Measurements from ENCODE around the gene KITLG. TPM values are rescaled to one million over a fixed set of nuclear protein-coding genes. Genes with fewer than 3 reads are reported as not detected.

The KITLG gene
- total RNA-seq, 2 experiments from 2014 or later, result 0.14 TPM; not detected in 1

DNA sequence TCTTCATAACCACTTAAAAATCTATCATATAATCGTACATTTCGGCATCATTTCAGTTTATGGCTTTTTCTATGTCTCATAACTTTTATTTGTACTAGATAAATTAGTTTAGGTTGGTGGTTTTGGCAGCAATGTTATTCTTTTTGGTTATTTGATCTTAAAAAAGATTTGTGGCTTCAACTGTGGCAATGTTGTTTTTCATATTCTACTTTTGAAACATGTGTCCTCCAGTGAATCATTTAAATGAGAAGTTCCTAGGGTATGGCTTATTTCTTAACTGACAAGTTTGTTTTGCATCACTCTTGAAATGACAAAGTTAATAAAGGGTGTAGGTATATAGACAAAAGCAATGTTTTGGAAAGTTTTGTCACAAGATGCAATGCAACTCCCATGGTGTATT lies 11.1 kb upstream of the KITLG start:
- Mint-ChIP-seq H3K27me3 (peaks cover 2% of the 10 kb centered on the region), H3K36me3 (no peaks in the 10 kb centered on the region), H3K4me1 (no peaks in the 10 kb centered on the region), H3K9me3 (ENCODE audit: low read depth) (peaks cover 5% of the 10 kb centered on the region), H3K27ac (no peak overlapping the region), H3K4me3 (no peak overlapping the region)
- CTCF ChIA-PET, result no interaction called here
- ATAC-seq (no peak), DNase-seq (no peak)

DNA sequence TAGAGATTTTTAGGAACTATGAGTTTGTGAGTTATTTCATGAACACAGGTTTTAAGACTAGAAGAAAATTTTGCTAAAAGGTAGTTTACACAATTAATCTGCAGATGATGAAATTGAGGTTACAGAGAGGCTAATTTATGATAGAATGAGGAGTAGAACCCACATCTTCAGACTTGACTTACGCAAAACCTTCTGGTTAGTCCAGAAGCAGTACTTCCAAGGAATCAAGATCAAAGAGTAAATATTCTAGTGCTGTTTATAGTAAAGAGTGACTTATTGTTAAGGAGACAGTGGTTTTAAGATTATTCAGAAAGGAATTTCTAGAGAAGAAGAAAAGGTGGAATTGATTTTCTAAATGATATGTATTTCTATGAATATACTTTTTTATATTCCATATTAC lies 10.6 kb upstream of the KITLG start:
- Mint-ChIP-seq H3K4me3 (no peak overlapping the region), H3K9me3 (ENCODE audit: low read depth) (peaks cover 5% of the 10 kb centered on the region), H3K27me3 (peaks cover 2% of the 10 kb centered on the region), H3K36me3 (no peaks in the 10 kb centered on the region), H3K4me1 (no peaks in the 10 kb centered on the region), H3K27ac (no peak overlapping the region)
- CTCF ChIA-PET, result no interaction called here
- DNase-seq (no peak), ATAC-seq (no peak)

DNA sequence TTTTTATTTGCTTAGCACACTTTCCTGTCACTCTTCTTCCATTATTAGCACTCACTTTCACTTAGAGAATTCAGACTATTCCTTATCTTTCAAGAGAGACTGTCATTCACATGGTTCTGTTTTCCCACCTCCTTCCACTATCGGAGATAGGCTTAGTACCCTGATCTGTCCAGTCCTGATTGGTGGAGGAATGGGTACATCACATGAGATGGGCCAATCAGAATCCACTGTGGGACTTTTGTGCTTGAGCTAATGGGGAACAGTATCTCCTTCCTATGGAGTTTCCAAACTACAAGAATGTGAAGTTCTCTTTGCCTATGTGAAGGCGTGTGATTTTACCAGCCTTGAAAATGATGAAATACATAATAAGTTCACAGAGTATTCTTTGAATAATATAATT lies 4.8 kb upstream of the KITLG start:
- ATAC-seq, result no peak
- CTCF ChIA-PET, result no interaction called here
- peaks cover 22% of the 10 kb centered on the region for H3K27me3 Mint-ChIP-seq
- H3K4me3 Mint-ChIP-seq, result no peak overlapping the region
- peaks cover 7% of the 10 kb centered on the region for H3K9me3 Mint-ChIP-seq (ENCODE audit: low read depth)
- no peak for DNase-seq
- H3K27ac Mint-ChIP-seq, result no peak overlapping the region
- H3K4me1 Mint-ChIP-seq, result peaks cover 2% of the 10 kb centered on the region
- H3K36me3 Mint-ChIP-seq, result no peaks in the 10 kb centered on the region

DNA sequence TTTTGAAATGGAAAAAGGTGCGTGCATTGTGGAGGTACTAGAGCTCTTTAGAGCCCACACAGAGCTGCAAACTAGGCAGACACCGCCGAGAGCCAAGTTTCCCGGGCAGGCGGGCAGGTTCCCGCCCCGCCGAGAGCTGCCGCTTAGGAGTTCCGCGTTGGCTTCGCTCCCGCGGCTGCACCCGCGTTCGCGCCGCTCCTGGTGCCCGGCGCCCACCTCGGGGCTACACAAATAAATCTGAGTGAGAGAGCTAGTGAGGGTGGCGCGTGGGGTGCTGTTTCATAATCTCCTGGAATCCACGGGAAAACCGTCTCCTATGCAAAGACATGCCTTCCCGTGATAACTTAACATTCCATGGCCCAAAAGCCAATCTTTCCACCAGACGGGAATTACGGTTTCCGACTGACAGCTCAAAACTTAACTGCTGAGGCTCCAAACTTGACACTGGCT lies 645 bp downstream of the KITLG start:
- no peaks in the 10 kb centered on the region for H3K36me3 Mint-ChIP-seq
- no peak for DNase-seq

GRCh38 chr12:88579161-88579517 lies 1.1 kb downstream of the KITLG start:
- H3K27me3 Mint-ChIP-seq, result peaks cover 59% of the 10 kb centered on the region
- DNase-seq (no peak), ATAC-seq (no peak)
- no peaks in the 10 kb centered on the region for H3K9me3 Mint-ChIP-seq (ENCODE audit: low read depth)
- H3K4me3 Mint-ChIP-seq, result no peak overlapping the region
- peaks cover 8% of the 10 kb centered on the region for H3K4me1 Mint-ChIP-seq
- H3K27ac Mint-ChIP-seq, result no peak overlapping the region
- CTCF ChIA-PET, result no interaction called here
- no peaks in the 10 kb centered on the region for H3K36me3 Mint-ChIP-seq

More for the DNA sequence above, 645 bp downstream of the KITLG start:
- CTCF ChIA-PET, result no interaction called here
- Mint-ChIP-seq H3K27me3 (peaks cover 57% of the 10 kb centered on the region), H3K27ac (no peak overlapping the region), H3K9me3 (ENCODE audit: low read depth) (no peaks in the 10 kb centered on the region), H3K4me3 (peak overlapping the region; percentile 53), H3K4me1 (peaks cover 8% of the 10 kb centered on the region)
- ATAC-seq, result no peak

GRCh38 chr12:88578276-88579160 lies 1.8 kb downstream of the KITLG start:
- peaks cover 59% of the 10 kb centered on the region for H3K27me3 Mint-ChIP-seq
- ATAC-seq, result no peak
- CTCF ChIA-PET, result no interaction called here

DNA sequence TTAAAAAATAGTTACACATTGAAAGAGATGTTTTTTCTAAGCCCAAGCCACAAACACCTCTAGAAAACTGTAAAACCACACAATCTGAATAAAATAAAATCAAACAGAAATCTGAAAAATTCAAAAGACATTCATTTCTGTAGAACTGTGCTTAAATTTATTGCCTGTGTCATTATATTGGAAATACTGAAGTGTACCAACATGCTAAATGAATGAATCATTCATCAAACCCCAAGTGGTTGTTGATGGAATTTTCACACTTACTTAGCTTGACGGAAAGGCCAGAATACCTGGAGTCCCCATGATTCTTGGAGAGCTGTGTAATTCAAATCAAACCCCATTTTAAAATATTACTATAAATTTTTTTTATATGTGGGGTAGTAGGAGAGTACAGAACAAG lies 2.7 kb downstream of the KITLG start:
- H3K27me3 Mint-ChIP-seq, result peaks cover 52% of the 10 kb centered on the region
- CTCF ChIA-PET, result no interaction called here
- ATAC-seq, result no peak

More at GRCh38 chr12:88578276-88579160, 1.8 kb downstream of the KITLG start:
- DNase-seq, result no peak
- Mint-ChIP-seq H3K4me1 (peaks cover 8% of the 10 kb centered on the region), H3K27ac (no peak overlapping the region), H3K4me3 (no peak overlapping the region), H3K9me3 (ENCODE audit: low read depth) (no peaks in the 10 kb centered on the region), H3K36me3 (no peaks in the 10 kb centered on the region)

DNA sequence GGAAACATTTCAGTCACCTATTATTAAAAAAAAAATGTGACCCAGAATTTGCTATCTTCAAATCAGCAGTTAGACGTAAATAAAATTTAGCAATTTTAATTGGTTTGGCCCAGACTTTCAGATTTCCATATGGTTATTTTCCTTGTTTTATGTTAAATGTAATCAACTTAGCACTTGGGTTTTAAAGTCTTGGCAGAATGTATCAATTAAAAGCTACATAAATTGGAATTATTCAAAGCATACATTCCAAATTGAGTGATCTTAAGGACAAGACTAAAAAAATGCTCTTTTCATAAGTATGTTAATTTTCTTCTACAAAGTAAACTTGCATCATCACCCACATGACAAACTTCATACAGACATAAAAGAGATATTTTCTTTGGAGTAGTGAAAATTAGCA lies 3.4 kb downstream of the KITLG start:
- no peak overlapping the region for H3K27ac Mint-ChIP-seq
- ATAC-seq (no peak), DNase-seq (no peak)
- H3K9me3 Mint-ChIP-seq (ENCODE audit: low read depth), result no peaks in the 10 kb centered on the region
- no peaks in the 10 kb centered on the region for H3K36me3 Mint-ChIP-seq
- H3K4me1 Mint-ChIP-seq, result peaks cover 8% of the 10 kb centered on the region
- H3K27me3 Mint-ChIP-seq, result peaks cover 48% of the 10 kb centered on the region
- no peak overlapping the region for H3K4me3 Mint-ChIP-seq
- CTCF ChIA-PET, result no interaction called here

More for the DNA sequence above, 2.7 kb downstream of the KITLG start:
- Mint-ChIP-seq H3K4me3 (no peak overlapping the region), H3K9me3 (ENCODE audit: low read depth) (no peaks in the 10 kb centered on the region), H3K27ac (no peak overlapping the region), H3K4me1 (peaks cover 8% of the 10 kb centered on the region), H3K36me3 (no peaks in the 10 kb centered on the region)
- no peak for DNase-seq

GRCh38 chr12:88575361-88575970 lies 4.8 kb downstream of the KITLG start:
- Mint-ChIP-seq H3K27me3 (peaks cover 42% of the 10 kb centered on the region), H3K4me1 (peaks cover 8% of the 10 kb centered on the region), H3K27ac (no peak overlapping the region), H3K9me3 (ENCODE audit: low read depth) (no peaks in the 10 kb centered on the region), H3K4me3 (no peak overlapping the region), H3K36me3 (no peaks in the 10 kb centered on the region)
- DNase-seq (no peak), ATAC-seq (no peak)
- CTCF ChIA-PET, result no interaction called here

DNA sequence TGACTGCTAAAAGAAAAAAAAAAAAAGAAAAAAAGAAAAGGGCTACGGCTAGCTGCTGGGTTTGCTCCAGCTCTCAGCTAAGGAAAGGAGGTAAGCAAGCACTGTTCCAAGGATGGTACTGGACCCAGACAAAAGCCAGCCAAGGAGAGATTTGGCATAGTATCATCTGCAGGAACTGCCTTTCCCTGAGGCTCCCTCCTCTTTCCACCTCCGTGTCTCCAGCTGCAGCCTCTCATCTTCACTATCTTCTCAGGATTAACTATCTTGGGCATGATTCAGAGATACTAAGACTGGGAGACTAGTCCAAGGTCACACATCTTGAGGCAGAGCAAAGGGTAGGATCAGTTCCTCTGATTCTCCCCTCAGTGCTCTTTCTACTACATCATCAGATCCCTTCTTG lies 6.0 kb downstream of the KITLG start:
- Mint-ChIP-seq H3K9me3 (ENCODE audit: low read depth) (no peaks in the 10 kb centered on the region), H3K4me1 (no peaks in the 10 kb centered on the region), H3K27me3 (peaks cover 30% of the 10 kb centered on the region), H3K4me3 (no peak overlapping the region), H3K36me3 (no peaks in the 10 kb centered on the region), H3K27ac (no peak overlapping the region)
- no peak for DNase-seq
- CTCF ChIA-PET, result no interaction called here
- ATAC-seq, result no peak

- CTCF ChIA-PET, result no interaction called here
- Mint-ChIP-seq H3K27me3 (peaks cover 23% of the 10 kb centered on the region), H3K4me1 (no peaks in the 10 kb centered on the region), H3K9me3 (ENCODE audit: low read depth) (no peaks in the 10 kb centered on the region), H3K27ac (no peak overlapping the region), H3K36me3 (no peaks in the 10 kb centered on the region), H3K4me3 (no peak overlapping the region)
- DNase-seq, result no peak
- ATAC-seq, result no peak
Observed at GRCh38 chr12:88573583-88573982, 6.7 kb downstream of the KITLG start.

DNA sequence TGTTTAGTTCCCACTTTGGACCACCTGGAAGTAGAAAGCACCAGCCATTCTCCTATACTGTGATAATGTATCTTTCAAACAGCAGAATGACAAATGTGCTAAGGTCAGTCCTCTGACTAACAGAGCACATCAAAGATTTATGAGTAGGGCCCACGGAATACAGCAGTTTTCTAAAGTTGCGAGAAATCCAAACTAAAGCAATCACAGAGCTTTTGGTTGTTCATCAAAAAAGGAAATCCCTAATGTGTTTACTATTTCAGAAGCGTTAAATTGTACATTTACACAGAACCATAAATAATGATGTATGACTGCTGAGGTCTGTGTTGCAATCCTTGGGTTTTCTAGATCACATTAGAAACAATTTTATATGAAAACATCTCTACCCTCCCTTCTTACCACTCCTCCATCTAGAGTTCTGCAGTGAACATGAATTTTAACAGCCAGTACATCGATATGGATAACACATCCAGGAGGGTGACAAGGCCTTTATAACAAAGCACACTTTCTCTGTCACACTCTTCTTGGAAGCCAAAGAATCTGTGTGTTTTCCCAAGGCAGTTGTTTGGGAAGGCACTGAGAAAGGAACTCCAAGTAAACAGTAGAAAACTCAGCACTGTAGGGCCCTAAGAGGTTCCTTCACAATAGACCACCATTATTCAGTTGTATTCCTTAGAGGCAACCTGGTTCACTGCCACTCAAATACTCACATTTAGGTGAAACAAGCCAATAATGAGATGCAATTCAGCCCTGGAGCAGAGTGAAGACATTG lies 7.3 kb downstream of the KITLG start:
- Mint-ChIP-seq H3K27ac (no peak overlapping the region), H3K4me3 (no peak overlapping the region), H3K27me3 (peaks cover 17% of the 10 kb centered on the region), H3K9me3 (ENCODE audit: low read depth) (no peaks in the 10 kb centered on the region), H3K4me1 (no peaks in the 10 kb centered on the region), H3K36me3 (no peaks in the 10 kb centered on the region)
- ATAC-seq (no peak), DNase-seq (no peak)
- CTCF ChIA-PET, result no interaction called here

GRCh38 chr12:88571543-88571942 lies 8.7 kb downstream of the KITLG start:
- CTCF ChIA-PET, result no interaction called here
- ATAC-seq, result no peak
- H3K9me3 Mint-ChIP-seq (ENCODE audit: low read depth), result no peaks in the 10 kb centered on the region
- no peak overlapping the region for H3K27ac Mint-ChIP-seq
- no peaks in the 10 kb centered on the region for H3K36me3 Mint-ChIP-seq
- H3K27me3 Mint-ChIP-seq, result peaks cover 5% of the 10 kb centered on the region
- no peaks in the 10 kb centered on the region for H3K4me1 Mint-ChIP-seq
- H3K4me3 Mint-ChIP-seq, result no peak overlapping the region
- no peak for DNase-seq

- DNase-seq, result no peak
- no peak for ATAC-seq
- Mint-ChIP-seq H3K27me3 (peaks cover 2% of the 10 kb centered on the region), H3K36me3 (no peaks in the 10 kb centered on the region), H3K27ac (no peak overlapping the region), H3K9me3 (ENCODE audit: low read depth) (no peaks in the 10 kb centered on the region), H3K4me3 (no peak overlapping the region), H3K4me1 (no peaks in the 10 kb centered on the region)
- CTCF ChIA-PET, result interaction anchor here (1.3 kb wide), 1 partner anchor 11 kb away, joined by 3 read pairs; no protein-coding TSS in a partner anchor
Observed at GRCh38 chr12:88570103-88570502, 10.2 kb downstream of the KITLG start.
